K562 (cell line): ENCODE results near the gene COL16A1. TPM values are rescaled to one million over a fixed set of nuclear protein-coding genes. Genes with fewer than 3 reads are reported as not detected.

Experiments used
- CUX1 ChIP-seq: fragments of 200-800 bp; sonication (Bioruptor generic); IDR thresholded peaks from 2 replicates; pipeline ENCODE4 v1.6.1; 2016; ENCODE audit warnings: missing genetic modification characterization, missing compliant biosample characterization
- FOXP1 ChIP-seq: sonication (generic); formaldehyde crosslinking; IDR thresholded peaks from 2 replicates; pipeline ENCODE4 v1.8.0; 2022; ENCODE audit warnings: mild to moderate bottlenecking, missing genetic modification reagents
- HNRNPK ChIP-seq: fragments of 200-400 bp; formaldehyde crosslinking; IDR thresholded peaks from one replicate; pipeline ENCODE4 v1.6.1; 2018; ENCODE audit warnings: mild to moderate bottlenecking, low read depth, low read length; ENCODE audit not compliant: poor library complexity, severe bottlenecking
- IRF2 ChIP-seq: sonication (generic); formaldehyde crosslinking; IDR thresholded peaks from 2 replicates; pipeline ENCODE4 v1.8.1; 2022; ENCODE audit warnings: mild to moderate bottlenecking, missing genetic modification reagents
- MEF2A ChIP-seq: IDR thresholded peaks from 2 replicates; pipeline ENCODE4 v1.6.1; 2011; ENCODE audit warnings: low read depth, mild to moderate bottlenecking, low read length, moderate library complexity; ENCODE audit not compliant: control insufficient read depth
- PTTG1 ChIP-seq: fragments of 450-650 bp; IDR thresholded peaks from 2 replicates; pipeline ENCODE4 v1.6.1; 2016; ENCODE audit warnings: low read depth, mild to moderate bottlenecking, missing genetic modification characterization, missing compliant biosample characterization
- SMAD3 ChIP-seq: fragments of 450-650 bp; formaldehyde crosslinking; conservative IDR thresholded peaks from 2 replicates; pipeline ENCODE4 v1.4.0; 2020; ENCODE audit warnings: mild to moderate bottlenecking
- SMARCE1 ChIP-seq: fragments of 450-650 bp; IDR thresholded peaks from 2 replicates; pipeline ENCODE4 v1.7.1; 2016; ENCODE audit warnings: mild to moderate bottlenecking
- SUPT5H ChIP-seq: fragments of 450-650 bp; IDR thresholded peaks from 2 replicates; pipeline ENCODE4 v1.6.1; 2016
- TEAD1 ChIP-seq, 2 experiments: fragments of 450-650 bp in 1 of 2; sonication (generic) in 1 of 2; formaldehyde crosslinking; IDR thresholded peaks; 2 replicates each; pipeline versions ENCODE4 v1.4.0 to v1.8.0; 2020 to 2022; ENCODE audit warnings: mild to moderate bottlenecking in 2 of 2, missing genetic modification reagents in 1 of 2
- TEAD2 ChIP-seq: fragments of 450-650 bp; IDR thresholded peaks from 2 replicates; pipeline ENCODE4 v1.6.1; 2016; ENCODE audit warnings: missing genetic modification characterization, control low read depth, missing compliant biosample characterization
- TRIM28 ChIP-seq: fragments of 450-650 bp; IDR thresholded peaks from 2 replicates; pipeline ENCODE4 v1.6.1; 2017
- TSC22D4 ChIP-seq: fragments of 450-650 bp; IDR thresholded peaks from 2 replicates; pipeline ENCODE4 v1.6.1; 2016; ENCODE audit warnings: missing genetic modification characterization, missing biosample characterization, control low read depth
- ZNF12 ChIP-seq: sonication (generic); formaldehyde crosslinking; IDR thresholded peaks from 2 replicates; pipeline ENCODE4 v1.4.0; 2020; ENCODE audit warnings: mild to moderate bottlenecking, missing genetic modification reagents
- ZNF197 ChIP-seq: fragments of 200-800 bp; sonication (Bioruptor generic); IDR thresholded peaks from 2 replicates; pipeline ENCODE4 v1.6.1; 2016; ENCODE audit warnings: low read depth, missing genetic modification characterization, missing compliant biosample characterization
- ZNF384 ChIP-seq: IDR thresholded peaks from 2 replicates; pipeline ENCODE4 v1.6.1; 2012; ENCODE audit warnings: low read depth, low read length, improper control_type of control experiment
- polyA plus RNA-seq, 8 experiments: library from polyadenylated mRNA; depleted of rRNA in 4 of 8; stranded (reverse) in 5 of 8; unstranded in 3 of 8; fragments of >200 nt; fragmentation: Nextera tagmentation in 2 of 8; fragmentation: Illumina TruSeq in 1 of 8; extraction: Ambion mirVana in 2 of 8; extraction: Trizol in 1 of 8; gene quantifications; 2 replicates each; pipeline versions ENCODE4 v1.2.1 to v1.2.3, GENCODE V29; 2011 to 2014; ENCODE audit warnings: inconsistent platforms in 1 of 8, missing spikeins in 1 of 8
- total RNA-seq, 7 experiments: library from RNA; depleted of rRNA in 6 of 7; stranded (reverse); fragments of >200 nt in 6 of 7; fragmentation: Illumina TruSeq in 2 of 7; extraction: Trizol in 2 of 7; gene quantifications; 2 replicates each; pipeline versions ENCODE4 v1.2.1 to v1.2.3, GENCODE V29; 2011 to 2021; ENCODE audit warnings: low replicate concordance in 1 of 7
- TF ChIP-seq, protein P1 (sequence below), 2 experiments: fragments of 200-800 bp in 1 of 2; sonication (Bioruptor generic) in 1 of 2; sonication (generic) in 1 of 2; formaldehyde crosslinking in 1 of 2; IDR thresholded peaks in 1 of 2; conservative IDR thresholded peaks in 1 of 2; 2 replicates each; pipeline versions ENCODE4 v1.5.0 to v1.6.1; 2016 to 2020; ENCODE audit warnings: missing compliant biosample characterization in 1 of 2, missing genetic modification characterization in 1 of 2, missing genetic modification reagents in 1 of 2
- TF ChIP-seq, protein P2 (sequence below): fragments of 250-450 bp; sonication (Bioruptor Pico); IDR thresholded peaks from 2 replicates; pipeline ENCODE4 v1.5.0; 2020; ENCODE audit warnings: mild to moderate bottlenecking

The COL16A1 gene
- total and polyA plus RNA-seq, 9 of the 15 experiments (the other 6 are each of a cell fraction or from before 2014, with no cell fraction given): 0.11 to 0.60 (median 0.11) TPM; not detected in 6

DNA sequence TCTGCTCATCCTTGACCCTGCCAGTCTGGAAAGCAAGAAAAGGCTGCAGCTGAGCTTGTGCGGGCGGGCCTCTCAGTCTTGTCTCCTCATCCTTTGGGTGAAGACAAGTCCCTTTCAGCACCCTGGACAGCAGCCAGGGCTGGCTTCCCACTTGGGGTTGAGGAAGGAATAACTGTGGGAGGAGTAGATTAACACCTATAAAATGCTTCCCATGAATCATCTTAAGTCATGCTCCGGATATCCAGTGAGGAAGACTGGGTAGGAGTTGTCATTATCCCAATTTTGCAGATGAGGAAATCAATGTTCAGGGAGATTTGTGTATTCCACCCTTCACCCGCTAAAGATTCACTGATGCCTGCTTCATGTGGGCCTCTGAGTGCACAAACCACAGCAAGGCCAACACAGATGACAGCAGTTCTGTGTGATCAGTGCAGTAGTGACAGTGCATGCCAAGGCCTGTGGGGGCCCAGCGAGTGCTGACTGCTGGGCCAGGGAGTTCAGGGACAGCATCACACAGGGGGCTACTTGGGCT is 20.1 kb upstream of the COL16A1 start (continued):
- TF ChIP-seq IRF2 (CRISPR knock-in tag) (peak; percentile 17; the same call in 1 of the 2 replicates), FOXP1 (CRISPR knock-in tag) (no peak), PTTG1 (tag) (no peak), TEAD2 (tag) (no peak), TEAD1 (CRISPR knock-in tag; IDR thresholded peaks at IDR 0.05) (peak in 1 of 2 experiments; percentile 43; a peak in 1 of 4 replicates), TSC22D4 (no peak), HNRNPK (no peak), SMAD3 (CRISPR knock-in tag) (0 out of 2 replicates have a peak, but pooled peaks have one; percentile 33), ZNF384 (no peak), CUX1 (CRISPR knock-in tag) (no peak), ZNF197 (CRISPR knock-in tag) (peak; percentile 91; the same call in 1 of the 2 replicates), SUPT5H (no peak), ZNF12 (CRISPR knock-in tag) (no peak), SMARCE1 (no peak), MEF2A (no peak), TRIM28 (no peak)
- TF ChIP-seq, protein P1, sequence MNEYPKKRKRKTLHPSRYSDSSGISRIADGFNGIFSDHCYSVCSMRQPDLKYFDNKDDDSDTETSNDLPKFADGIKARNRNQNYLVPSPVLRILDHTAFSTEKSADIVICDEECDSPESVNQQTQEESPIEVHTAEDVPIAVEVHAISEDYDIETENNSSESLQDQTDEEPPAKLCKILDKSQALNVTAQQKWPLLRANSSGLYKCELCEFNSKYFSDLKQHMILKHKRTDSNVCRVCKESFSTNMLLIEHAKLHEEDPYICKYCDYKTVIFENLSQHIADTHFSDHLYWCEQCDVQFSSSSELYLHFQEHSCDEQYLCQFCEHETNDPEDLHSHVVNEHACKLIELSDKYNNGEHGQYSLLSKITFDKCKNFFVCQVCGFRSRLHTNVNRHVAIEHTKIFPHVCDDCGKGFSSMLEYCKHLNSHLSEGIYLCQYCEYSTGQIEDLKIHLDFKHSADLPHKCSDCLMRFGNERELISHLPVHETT (CRISPR knock-in tag; conservative IDR thresholded peaks at IDR 0.05 in 1 of 2, IDR thresholded peaks at IDR 0.05 in 1 of 2): peak in 1 of 2 experiments; percentile 54; a peak in 1 of 4 replicates
- TF ChIP-seq, protein P2, sequence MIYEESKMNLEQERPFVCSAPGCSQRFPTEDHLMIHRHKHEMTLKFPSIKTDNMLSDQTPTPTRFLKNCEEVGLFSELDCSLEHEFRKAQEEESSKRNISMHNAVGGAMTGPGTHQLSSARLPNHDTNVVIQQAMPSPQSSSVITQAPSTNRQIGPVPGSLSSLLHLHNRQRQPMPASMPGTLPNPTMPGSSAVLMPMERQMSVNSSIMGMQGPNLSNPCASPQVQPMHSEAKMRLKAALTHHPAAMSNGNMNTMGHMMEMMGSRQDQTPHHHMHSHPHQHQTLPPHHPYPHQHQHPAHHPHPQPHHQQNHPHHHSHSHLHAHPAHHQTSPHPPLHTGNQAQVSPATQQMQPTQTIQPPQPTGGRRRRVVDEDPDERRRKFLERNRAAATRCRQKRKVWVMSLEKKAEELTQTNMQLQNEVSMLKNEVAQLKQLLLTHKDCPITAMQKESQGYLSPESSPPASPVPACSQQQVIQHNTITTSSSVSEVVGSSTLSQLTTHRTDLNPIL (CRISPR knock-in tag): no peak
